Testis (tissue), 2 donors: ENCODE data around the gene GUK1.

Experiments
- POLR2A ChIP-seq: fragments of 450-650 bp; IDR thresholded peaks from one replicate; pipeline ENCODE4 v1.6.1; 2017; ENCODE audit warnings: antibody characterized with exemption, mild to moderate bottlenecking, moderate library complexity
- TF ChIP-seq, protein P1 (sequence below), 3 experiments: fragments of 450-650 bp in 2 of 3; fragments of 200-600 bp in 1 of 3; sonication (generic) in 1 of 3; IDR thresholded peaks; one replicate each; pipeline ENCODE4 v1.5.1; 2016 to 2019; ENCODE audit warnings: antibody characterized with exemption in 3 of 3, mild to moderate bottlenecking in 2 of 3, moderate library complexity in 1 of 3

GRCh38 chr1:228096416-228097332 lies 43.4 kb upstream of the GUK1 start:
- TF ChIP-seq, protein P1, sequence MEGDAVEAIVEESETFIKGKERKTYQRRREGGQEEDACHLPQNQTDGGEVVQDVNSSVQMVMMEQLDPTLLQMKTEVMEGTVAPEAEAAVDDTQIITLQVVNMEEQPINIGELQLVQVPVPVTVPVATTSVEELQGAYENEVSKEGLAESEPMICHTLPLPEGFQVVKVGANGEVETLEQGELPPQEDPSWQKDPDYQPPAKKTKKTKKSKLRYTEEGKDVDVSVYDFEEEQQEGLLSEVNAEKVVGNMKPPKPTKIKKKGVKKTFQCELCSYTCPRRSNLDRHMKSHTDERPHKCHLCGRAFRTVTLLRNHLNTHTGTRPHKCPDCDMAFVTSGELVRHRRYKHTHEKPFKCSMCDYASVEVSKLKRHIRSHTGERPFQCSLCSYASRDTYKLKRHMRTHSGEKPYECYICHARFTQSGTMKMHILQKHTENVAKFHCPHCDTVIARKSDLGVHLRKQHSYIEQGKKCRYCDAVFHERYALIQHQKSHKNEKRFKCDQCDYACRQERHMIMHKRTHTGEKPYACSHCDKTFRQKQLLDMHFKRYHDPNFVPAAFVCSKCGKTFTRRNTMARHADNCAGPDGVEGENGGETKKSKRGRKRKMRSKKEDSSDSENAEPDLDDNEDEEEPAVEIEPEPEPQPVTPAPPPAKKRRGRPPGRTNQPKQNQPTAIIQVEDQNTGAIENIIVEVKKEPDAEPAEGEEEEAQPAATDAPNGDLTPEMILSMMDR (IDR thresholded peaks at IDR 0.05), result no peak
- no peak for TF ChIP-seq POLR2A
